BE2C (cell line): ENCODE data around the gene POLA2.

ENCODE experiments used
- DNase-seq: peaks from one replicate; pipeline ENCODE4 v3.0.0-alpha.2; 2020
- H3K27me3 ChIP-seq: fragments of 250-450 bp; sonication (Bioruptor Pico); 2 replicates; pipeline ENCODE4 v1.5.1; 2020; ENCODE audit warnings: mild to moderate bottlenecking
- H3K36me3 ChIP-seq: fragments of 250-450 bp; sonication (Bioruptor Pico); 2 replicates; pipeline ENCODE4 v1.5.1; 2020; ENCODE audit warnings: mild to moderate bottlenecking
- H3K4me1 ChIP-seq: fragments of 250-450 bp; sonication (Bioruptor Pico); 2 replicates; pipeline ENCODE4 v1.5.1; 2020
- H3K4me3 ChIP-seq: 2 replicates; pipeline ENCODE4 v1.5.1; 2011; ENCODE audit warnings: low read depth, low read length
- H3K9me3 ChIP-seq: fragments of 250-450 bp; sonication (Bioruptor Pico); 2 replicates; pipeline ENCODE4 v1.5.1; 2020
- TF ChIP-seq, protein P1 (sequence below): IDR thresholded peaks from 2 replicates; pipeline ENCODE4 v1.5.1; 2012; ENCODE audit warnings: mild to moderate bottlenecking, low read depth, low read length

The POLA2 gene

DNA sequence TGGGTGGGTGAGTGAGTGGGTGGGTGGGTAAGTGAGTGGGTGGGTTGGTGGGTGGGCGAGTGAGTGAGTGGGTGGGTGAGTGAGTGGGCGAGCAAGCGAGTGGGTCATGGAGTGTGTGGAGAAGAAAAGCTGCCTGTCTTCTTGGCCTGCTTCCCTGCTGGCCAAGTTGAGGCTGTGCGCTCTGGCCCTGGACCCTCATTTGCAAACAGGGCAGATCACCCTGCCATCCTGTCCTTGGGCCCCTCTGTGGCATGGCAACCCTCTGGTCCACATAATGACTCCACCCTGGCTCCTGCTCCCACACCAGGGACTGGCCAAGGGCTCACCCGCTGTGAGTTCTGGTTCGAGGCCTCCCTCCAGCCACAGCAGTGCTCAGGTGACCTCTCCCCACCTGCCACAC is 44.9 kb upstream of the POLA2 start:
- no peaks in the 10 kb centered on the region for H3K36me3 ChIP-seq
- no peaks in the 10 kb centered on the region for H3K9me3 ChIP-seq
- TF ChIP-seq, protein P1, sequence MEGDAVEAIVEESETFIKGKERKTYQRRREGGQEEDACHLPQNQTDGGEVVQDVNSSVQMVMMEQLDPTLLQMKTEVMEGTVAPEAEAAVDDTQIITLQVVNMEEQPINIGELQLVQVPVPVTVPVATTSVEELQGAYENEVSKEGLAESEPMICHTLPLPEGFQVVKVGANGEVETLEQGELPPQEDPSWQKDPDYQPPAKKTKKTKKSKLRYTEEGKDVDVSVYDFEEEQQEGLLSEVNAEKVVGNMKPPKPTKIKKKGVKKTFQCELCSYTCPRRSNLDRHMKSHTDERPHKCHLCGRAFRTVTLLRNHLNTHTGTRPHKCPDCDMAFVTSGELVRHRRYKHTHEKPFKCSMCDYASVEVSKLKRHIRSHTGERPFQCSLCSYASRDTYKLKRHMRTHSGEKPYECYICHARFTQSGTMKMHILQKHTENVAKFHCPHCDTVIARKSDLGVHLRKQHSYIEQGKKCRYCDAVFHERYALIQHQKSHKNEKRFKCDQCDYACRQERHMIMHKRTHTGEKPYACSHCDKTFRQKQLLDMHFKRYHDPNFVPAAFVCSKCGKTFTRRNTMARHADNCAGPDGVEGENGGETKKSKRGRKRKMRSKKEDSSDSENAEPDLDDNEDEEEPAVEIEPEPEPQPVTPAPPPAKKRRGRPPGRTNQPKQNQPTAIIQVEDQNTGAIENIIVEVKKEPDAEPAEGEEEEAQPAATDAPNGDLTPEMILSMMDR, result no peak
- H3K4me3 ChIP-seq, result no peak overlapping the region
- H3K27me3 ChIP-seq, result no peaks in the 10 kb centered on the region
- no peak for DNase-seq
- H3K4me1 ChIP-seq, result no peaks in the 10 kb centered on the region

DNA sequence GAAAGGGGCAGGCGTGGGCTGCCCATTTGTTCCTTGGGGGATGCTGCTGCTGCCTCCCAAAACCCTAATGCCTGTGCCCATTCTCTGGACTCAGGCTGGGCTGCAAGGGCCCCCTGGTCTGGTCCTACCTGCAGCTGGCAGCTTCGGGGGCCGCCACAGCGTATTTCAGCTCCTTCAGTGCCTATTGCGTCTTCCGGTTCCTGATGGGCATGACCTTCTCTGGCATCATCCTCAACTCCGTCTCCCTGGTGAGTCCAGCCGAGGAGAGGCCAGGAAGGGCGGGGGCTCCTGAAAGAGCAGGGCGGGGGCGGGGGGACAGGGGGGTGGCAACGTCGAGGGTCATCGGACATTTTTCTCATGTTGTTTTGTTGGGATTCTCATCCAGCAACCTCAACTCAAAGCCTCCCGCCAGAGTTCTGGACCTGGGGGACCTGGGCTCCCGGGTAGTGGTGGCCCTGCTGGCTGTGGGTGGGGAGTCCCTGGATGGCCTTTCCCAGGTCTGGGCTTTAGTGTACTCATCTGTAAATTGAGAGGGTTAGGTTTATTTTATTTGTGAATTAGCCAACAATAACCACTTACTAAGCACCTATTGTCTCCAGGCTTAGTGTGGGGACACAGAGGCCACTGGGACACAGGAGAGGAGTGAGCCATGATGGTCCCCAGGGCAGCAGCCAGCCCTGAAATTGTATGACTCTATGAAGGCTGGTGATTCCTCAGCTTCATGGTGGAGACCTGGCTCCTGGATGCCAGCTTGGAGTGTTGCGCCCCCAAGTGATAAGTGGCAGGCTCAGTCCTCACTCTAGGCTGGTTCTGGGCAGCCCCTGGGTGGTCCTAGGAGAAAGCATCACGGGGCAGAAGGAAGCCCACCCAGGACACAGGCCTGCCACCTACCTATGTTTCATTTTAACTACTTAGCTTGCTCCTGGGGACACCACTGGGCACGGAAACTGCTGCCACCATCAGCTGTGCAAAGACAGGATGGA is 44.0 kb upstream of the POLA2 start:
- TF ChIP-seq, protein P1, result no peak
- no peak for DNase-seq
- Histone ChIP-seq H3K27me3 (no peaks in the 10 kb centered on the region), H3K4me1 (no peaks in the 10 kb centered on the region), H3K9me3 (no peaks in the 10 kb centered on the region), H3K36me3 (no peaks in the 10 kb centered on the region), H3K4me3 (no peak overlapping the region)

DNA sequence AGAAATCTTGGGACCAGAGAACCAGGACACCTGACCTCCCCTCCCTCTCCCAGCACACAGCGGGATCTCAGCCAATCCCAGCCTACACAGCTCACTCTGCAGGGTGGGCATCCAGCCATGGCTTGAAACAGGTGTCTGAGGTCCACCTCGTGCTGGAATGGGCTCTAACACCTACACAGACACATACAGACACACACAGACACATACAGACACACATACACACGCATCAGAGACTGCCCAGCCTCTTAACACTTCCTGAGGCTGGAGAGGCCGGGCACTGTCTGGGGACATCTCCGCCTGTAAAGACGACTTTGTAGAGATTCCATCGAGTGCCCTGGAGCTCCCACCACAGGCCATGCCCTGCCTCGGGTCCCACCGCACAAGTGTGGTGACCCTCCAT is 43.3 kb upstream of the POLA2 start:
- TF ChIP-seq, protein P1, result no peak
- Histone ChIP-seq H3K9me3 (no peaks in the 10 kb centered on the region), H3K36me3 (no peaks in the 10 kb centered on the region), H3K4me1 (no peaks in the 10 kb centered on the region), H3K27me3 (no peaks in the 10 kb centered on the region), H3K4me3 (no peak overlapping the region)
- no peak for DNase-seq

DNA sequence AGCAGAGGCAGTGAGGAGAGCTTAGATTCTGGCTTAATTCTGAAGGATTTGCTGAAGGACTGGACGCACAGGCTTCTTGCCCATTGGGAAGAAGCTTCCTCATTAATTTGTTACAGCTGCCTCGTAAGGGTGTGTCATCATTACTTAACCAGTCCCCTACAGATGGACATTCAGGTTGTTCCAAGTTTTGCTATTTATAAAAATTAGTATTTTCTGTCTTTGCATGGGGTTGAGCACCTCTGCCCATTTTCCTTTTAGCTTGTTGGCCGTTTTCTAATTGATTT is 41.9 kb upstream of the POLA2 start:
- Histone ChIP-seq H3K4me1 (no peaks in the 10 kb centered on the region), H3K9me3 (no peaks in the 10 kb centered on the region), H3K4me3 (no peak overlapping the region), H3K27me3 (no peaks in the 10 kb centered on the region), H3K36me3 (no peaks in the 10 kb centered on the region)
- TF ChIP-seq, protein P1, result no peak
- DNase-seq, result no peak

DNA sequence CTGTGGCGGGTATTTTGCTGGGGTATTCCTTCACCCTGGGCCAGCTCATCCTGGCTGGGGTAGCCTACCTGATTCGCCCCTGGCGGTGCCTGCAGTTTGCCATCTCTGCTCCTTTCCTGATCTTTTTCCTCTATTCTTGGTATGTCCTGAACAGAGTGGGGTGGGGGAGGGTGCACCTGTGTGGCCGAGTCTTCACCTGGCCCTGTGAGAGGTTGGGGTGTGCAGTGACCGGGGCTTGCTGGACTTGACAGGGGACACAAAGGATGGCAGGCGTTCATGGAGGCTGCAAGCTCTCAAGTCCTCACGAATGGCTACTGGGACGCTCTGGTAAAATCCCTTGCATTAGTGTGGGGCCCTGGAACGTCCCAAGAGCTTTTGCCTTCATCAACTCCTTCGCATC is 40.7 kb upstream of the POLA2 start:
- TF ChIP-seq, protein P1, result no peak

DNA sequence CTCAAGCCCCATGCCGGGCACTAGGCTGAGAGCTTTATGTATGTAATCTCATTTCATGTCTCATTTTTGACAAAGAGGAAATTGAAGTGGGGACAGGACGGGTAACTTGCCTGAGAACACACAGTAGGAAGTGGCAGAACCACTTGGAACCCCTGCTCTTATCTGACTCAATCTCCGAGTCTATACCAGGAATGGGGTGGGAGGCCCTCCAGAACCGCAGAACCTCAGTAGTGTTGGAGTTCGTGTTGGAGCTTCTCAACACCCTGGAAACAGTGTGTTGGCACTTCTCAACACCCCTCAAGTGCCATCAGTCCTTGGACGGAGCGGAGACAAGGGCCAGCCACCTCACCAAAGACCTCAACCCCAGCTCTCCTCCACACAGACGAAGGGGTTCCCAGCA is 38.8 kb upstream of the POLA2 start:
- no peaks in the 10 kb centered on the region for H3K9me3 ChIP-seq
- no peak overlapping the region for H3K4me3 ChIP-seq
- 0 out of 2 replicates have a peak, but pooled peaks cover 10% of the 10 kb centered on the region for H3K27me3 ChIP-seq
- H3K4me1 ChIP-seq, result no peaks in the 10 kb centered on the region
- no peak for DNase-seq
- TF ChIP-seq, protein P1, result no peak
- H3K36me3 ChIP-seq, result no peaks in the 10 kb centered on the region

More for the DNA sequence above, 40.7 kb upstream of the POLA2 start:
- 0 out of 2 replicates have a peak, but pooled peaks cover 6% of the 10 kb centered on the region for H3K27me3 ChIP-seq
- H3K9me3 ChIP-seq, result no peaks in the 10 kb centered on the region
- no peak overlapping the region for H3K4me3 ChIP-seq
- DNase-seq, result no peak
- no peaks in the 10 kb centered on the region for H3K36me3 ChIP-seq
- no peaks in the 10 kb centered on the region for H3K4me1 ChIP-seq
